ENCODE data around the gene CPXM1.
"Not testable (repeated sequence)": the region's sequence is repeated elsewhere in the genome, so short reads cannot be mapped to it uniquely, and the experiment has no call there.

The CPXM1 gene

GRCh38 chr20:2799688-2800520 lies 523 bp downstream of the CPXM1 start:
- DNase-seq = no peak

DNA sequence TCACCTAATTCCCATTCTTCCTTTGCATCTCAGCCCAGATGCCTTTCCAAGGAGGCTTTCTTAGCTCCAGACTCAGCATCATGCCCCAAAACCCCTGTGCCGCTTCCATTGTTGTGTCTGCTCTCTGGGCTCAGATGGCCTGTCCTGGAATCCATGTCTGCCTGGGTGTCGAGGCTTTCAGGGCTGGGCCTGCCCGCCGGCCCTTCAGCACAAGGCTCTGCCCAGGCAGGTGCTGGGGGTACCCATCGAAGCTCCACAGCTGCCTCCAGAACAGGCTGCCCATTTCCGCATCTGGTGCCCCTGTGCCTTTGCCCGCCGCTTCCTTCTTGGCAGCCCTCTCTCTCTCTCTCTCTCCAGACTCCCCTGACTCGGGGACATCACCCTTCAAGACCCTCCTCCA lies 1.2 kb downstream of the CPXM1 start:
- no peak for DNase-seq

DNA sequence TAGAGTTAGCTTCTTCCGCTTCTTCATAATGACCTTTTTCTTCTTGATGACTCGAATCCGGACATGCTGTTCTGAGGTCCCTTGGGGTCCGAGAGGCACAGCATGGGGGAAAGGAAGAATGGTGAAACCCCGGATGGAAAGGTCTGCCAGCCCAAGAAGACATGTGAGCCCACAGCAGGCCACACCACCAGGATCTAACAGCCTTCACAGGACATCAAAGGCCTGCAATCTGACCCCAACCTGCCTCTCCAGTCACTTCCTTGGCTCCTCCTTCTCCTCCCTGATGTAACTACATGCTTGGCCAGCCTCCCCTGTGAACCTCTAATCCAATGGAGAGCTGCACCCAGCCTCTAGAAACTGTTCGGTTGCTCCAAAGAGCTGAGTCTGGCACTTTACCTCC lies 1.6 kb downstream of the CPXM1 start:
- no peak for DNase-seq

GRCh38 chr20:2798095-2798805 lies 2.2 kb downstream of the CPXM1 start:
- DNase-seq = no peak

DNA sequence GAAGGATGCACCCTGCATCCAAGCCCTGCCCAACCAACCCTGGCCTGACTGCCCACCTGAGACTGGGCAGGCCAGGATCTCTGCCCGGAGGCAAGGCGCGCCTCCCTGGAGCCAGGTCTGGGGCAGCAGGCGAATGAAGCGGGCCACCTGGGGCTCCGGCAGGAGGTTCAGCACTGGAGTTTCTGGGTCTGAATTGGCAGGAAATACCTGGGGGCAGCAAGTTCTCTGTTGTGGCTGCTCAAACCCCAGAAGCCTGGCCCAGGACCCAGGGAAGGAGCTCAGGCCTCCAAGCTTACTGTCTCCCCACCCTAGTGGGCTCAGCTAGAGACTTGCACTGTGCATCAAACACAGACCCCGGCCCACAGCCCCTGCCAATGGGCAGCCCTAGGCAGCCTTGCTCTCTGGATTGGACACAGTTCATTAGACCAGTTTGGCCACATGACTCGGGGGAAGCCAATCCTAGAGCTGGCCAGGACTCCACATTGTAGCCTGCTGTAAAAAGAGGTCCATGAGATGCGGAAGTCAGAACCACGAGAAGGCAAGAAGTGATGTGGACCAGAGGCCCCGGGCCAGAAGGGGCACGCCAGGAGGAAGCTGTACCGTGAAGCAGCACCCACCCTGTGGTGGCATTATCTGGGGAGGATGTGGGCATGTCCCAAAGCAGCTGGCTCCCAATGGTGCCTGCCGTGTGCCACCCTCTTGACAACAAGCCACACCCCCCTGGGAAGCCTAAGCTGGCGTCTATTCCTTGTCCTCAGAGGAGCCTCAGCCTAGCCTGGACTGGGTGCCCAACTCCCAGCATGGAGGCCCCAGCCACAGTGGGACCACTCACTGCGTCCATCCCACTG lies 3.1 kb downstream of the CPXM1 start:
- DNase-seq = no peak

DNA sequence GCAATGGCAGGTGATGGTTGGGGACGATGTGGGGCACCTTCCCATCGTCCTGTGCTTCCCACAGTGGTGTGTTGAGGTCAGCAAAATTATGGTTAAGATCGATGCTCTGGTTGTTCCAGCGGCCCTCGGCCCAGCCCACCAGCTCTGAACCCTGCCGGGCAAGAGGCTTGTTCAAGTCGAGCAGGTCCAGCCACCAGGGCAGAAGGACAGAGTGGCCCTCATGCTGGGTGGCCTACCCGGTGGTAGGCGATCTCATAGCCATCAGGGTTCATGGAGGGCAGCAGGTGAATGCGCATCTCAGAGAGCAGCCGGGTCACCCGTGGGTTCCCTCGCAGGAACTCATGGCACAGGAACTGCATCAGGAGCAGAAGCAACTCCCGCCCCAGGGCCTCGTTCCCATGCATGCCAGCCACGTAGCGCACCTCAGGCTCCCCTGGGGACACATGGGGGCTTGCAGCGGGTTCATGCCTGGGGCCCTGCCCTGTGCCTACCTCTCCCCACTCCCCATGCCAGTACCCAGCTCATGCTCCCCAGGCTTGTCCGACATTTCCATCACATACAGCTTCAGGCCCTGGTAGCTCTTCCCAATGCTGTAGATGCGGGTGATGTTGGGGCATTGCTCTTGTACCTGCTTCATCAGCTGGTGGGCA lies 4.3 kb downstream of the CPXM1 start:
- DNase-seq = no peak

DNA sequence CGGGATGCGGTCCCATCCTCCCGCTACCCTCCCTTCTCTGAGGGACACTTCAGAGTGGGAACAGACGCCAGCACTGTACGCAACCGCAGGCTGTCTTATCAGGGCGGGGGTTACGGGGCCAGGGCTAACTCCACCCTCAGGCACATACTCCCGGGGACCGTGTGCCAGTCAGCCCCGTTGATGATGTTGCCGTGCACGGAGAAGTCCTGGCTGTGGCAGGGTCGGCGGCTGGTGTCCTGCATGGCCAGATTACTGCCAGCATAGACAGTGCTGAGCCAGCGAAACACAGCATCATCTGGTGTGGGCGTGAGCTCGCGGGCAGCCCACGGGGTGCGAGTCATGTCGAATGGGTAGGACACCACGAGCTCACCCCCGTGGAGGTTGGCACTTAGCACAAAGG lies 5.0 kb downstream of the CPXM1 start:
- DNase-seq = no peak

DNA sequence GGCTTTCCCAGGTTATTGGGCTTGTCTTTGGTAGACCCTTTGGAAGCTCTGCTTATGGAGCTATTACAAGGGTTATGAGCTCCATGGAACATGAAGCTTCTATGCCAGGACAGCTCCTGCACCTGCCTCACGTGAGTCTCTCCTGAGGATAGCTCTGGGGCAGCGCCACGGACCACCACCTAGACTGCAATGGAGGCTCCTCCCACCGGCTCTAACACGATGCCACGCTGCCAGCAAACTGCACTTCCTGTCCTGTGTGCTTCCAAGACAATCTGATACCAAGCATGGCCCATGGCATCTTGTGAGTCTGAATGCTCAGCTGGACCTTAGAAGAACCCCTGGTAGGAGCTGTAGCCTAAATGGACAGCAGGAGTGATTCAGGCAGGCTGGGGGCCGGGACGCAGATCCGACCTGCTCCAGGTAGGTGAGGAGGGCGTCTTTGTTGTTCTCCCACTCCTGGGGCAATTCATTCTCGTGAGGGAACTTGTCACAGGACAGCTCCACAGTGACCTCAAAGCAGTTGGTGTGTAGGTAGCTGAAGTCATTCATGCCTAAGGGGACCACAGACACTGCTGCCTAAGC lies 5.5 kb downstream of the CPXM1 start:
- DNase-seq = no peak

DNA sequence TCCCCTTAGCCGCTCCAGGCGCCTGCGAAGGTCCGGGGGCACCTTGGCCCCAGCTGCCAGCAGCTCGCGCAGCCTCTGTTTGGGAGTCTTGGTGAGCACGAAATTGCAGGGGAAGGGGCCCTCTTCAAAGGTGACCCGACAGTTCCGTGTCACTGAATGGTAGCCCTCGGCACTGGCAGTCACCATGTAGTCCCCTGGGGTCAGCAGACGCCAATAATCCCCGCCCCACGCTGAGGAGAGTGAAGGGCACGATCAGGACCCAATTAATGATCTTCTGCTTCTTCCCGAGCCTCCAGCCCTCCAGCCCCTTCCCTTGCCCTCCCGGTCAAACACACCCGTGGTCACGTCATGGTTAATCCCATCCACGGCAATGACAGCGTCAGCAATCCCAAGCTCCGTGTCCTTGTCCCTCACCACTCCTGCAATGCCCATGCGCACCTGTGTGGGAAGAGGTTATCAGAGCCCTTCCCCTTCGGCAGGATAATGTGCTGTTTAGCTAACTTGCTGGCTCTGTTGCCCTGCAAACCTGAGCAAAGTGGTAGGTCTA lies 6.2 kb downstream of the CPXM1 start:
- no peak for DNase-seq

GRCh38 chr20:2793471-2793870 lies 7.0 kb downstream of the CPXM1 start:
- DNase-seq = no peak

- DNase-seq = no peak
These were observed 16.4 kb downstream of the CPXM1 start for GRCh38 chr20:2783908-2784566.

GRCh38 chr20:2780948-2781347 lies 19.5 kb downstream of the CPXM1 start:
- no peak for DNase-seq

DNA sequence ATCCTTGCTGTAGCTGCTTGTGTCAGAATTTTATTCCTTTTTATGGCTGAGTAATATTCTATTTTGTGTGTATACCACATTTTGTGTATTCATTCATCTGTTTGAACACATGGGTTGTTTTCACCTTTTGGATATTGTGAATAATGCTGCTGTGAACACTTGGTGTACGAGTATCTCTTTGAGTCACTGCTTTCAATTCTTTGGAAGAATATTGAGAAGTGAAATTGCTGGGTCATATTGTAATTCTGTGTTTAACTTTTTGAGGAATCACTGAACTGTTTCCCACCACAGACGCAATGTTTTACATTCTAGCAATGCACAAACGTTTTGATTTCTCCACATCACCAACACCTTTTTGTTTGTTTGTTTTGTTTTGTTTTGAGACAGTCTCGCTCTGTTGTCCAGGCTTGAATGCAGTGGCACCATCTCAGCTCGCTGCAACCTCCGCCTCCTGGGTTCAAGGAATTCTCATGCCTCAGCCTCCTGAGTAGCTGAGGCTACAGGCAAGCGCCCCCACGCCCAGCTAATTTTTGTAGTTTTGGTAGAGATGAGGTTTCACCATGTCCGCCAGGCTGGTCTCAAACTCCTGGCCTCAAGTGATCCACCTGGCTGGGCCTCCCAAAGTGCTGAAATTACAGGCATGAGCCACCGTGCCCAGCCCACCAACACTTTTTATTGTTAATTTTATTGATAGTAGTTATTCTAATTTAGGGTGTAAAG lies 21.7 kb downstream of the CPXM1 start:
- no peak for DNase-seq

GRCh38 chr20:2775139-2775538 lies 25.3 kb downstream of the CPXM1 start:
- DNase-seq = no peak

DNA sequence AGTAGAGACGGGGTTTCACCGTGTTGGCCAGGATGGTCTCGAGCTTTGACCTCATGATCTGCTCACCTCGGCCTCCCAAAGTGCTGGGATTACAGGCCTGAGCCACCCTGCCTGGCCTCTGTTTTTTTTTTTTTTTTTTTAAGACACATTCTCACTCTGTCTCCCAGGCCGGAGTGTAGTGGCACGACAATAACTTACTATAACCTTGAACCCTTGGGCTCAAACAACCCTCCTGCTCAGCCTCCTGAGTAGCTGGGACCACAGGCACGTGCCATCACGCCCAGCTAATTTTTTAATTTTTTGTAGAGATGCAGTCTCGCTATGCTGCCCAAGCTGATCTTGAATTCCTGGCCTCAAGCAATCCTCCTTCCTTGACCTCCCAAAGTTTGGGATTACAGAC lies 26.6 kb downstream of the CPXM1 start:
- DNase-seq = no peak

- no peak for DNase-seq
These were observed 28.8 kb downstream of the CPXM1 start for GRCh38 chr20:2771631-2772080.

DNA sequence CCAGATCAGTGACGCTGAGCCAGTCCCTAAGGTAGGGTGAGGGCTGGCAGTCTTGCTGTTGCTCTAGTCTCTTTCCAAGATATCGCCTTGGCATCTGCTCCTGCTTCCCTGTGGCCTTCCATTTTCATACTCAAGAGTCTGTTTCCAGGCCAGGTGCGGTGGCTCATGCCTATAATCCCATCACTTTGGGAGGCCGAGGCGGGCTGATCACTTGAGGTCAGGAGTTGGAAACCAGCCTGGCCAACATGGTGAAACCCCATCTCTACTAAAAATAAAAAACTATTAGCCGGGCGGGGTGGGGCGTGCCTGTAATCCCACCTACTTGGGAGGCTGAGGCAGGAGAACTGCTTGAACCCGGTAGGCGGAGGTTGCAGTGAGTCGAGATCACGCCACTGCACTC lies 30.3 kb downstream of the CPXM1 start:
- not testable (repeated sequence) for DNase-seq

DNA sequence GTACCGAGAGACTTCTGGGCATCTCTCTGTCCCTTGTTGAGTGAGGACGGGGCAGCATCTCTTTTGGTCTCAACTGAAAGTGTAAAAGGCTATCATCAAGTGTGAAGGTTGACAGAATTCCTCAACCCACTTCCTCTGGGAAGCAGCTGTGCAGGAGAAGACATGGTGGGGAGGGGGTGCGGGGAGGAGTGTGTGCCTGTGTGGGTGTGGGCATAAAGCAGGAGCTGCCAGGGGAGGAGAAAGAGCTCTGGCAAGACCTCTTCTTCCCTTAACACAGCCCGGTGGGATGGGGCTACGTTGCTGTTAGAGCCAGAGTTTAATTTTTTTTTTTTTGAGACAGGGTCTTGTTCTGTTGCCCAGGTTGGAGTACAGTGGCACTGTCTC lies 31.8 kb downstream of the CPXM1 start:
- DNase-seq = no peak

DNA sequence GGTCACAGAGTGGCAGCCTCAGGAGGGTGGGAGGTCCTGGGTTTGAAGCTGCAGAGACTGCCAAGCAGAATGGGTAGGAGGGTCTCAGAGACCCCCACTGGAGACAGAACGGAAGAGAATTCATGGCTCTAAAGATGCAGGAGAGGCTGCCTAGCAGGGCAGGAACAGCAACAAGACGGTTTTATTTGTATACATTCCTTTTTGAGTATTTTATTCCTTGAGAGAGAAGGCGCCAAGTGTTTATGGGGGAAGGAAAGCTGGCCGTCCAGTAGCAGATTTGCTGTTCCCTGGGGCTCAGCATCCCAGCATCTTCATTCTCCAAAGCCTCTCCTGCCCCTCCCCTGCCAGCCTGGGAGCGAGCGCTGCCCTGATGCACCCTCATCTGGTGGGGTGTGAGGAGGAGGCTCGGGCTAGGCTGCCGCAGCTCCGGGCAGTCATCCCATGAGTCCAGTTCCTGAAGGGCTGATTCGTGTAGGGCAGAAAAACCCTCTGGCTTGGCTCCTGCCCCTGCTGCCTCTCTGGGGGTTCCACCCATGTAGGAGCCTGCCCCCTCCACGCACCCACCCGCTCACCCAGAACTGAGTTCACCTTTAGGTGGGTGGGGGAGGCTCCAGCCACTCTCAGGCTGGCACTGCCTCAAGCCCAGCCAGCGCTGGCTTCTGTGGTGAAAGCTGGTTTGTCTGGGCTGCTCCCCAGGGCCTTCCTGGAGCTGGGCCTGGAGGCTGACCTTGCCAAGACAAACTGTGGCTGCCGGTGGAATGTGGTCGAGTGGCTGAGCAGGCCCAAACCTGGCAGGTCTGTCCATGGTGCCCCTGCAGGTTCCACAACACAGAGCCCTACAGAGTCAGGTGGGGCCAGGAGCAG lies 32.4 kb downstream of the CPXM1 start:
- DNase-seq = no peak

DNA sequence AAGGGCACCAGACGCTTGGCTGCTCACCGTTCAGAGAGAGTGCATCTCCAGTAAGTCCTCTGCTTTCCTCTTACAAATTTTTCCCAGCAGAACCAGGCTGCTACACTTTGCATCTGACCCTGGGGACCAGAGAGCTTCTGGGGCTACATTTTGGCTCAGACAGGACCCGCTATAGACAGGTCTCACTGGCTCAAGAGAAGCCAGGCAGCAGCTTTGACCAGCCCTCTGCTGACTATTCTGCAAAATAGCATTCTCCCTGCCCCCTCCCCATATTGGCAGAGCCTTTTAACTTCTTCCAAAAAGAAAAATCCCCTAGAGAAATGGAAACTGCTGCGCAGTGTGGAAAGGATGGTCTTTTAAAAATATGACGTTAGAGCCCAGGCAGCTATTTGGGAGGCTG lies 37.2 kb downstream of the CPXM1 start:
- DNase-seq = no peak

Measured in inflammatory macrophage treated with lipopolysaccharide for 1 hour (primary cell).